H9 (cell line): Measurements from ENCODE around the gene TP53TG5. TPM values are rescaled to one million over a fixed set of nuclear protein-coding genes. Genes with fewer than 3 reads are reported as not detected.

ENCODE experiments used
- DNase-seq: peaks from one replicate; pipeline ENCODE4 v3.0.0-alpha.2; 2017
- H2AFZ ChIP-seq: one replicate; pipeline ENCODE4 v1.6.1; 2013; ENCODE audit warnings: mild to moderate bottlenecking, low read length, control low read depth, moderate library complexity
- H2AK5ac ChIP-seq: 2 replicates; pipeline ENCODE4 v1.6.1; 2013; ENCODE audit warnings: low read length, control low read depth, mixed read lengths; ENCODE audit not compliant: insufficient read length
- H2BK120ac ChIP-seq: one replicate; pipeline ENCODE4 v1.6.1; 2013; ENCODE audit warnings: low read depth, mild to moderate bottlenecking, low read length, control low read depth, inconsistent platforms; ENCODE audit not compliant: poor library complexity, severe bottlenecking
- H2BK12ac ChIP-seq: 2 replicates; pipeline ENCODE4 v1.6.1; 2013; ENCODE audit warnings: low read length, control low read depth, mixed read lengths, low read depth; ENCODE audit not compliant: insufficient read length
- H2BK15ac ChIP-seq: 2 replicates; pipeline ENCODE4 v1.6.1; 2013; ENCODE audit warnings: low read depth, low read length, control low read depth
- H2BK20ac ChIP-seq: one replicate; pipeline ENCODE4 v1.6.1; 2013; ENCODE audit warnings: low read depth, mild to moderate bottlenecking, low read length, control low read depth, inconsistent platforms; ENCODE audit not compliant: poor library complexity, severe bottlenecking
- H2BK5ac ChIP-seq: 2 replicates; pipeline ENCODE4 v1.6.1; 2013; ENCODE audit warnings: low read length, control low read depth, mixed read lengths; ENCODE audit not compliant: insufficient read length
- H3K14ac ChIP-seq: 2 replicates; pipeline ENCODE4 v1.6.1; 2013; ENCODE audit warnings: low read length, control low read depth; ENCODE audit not compliant: insufficient read depth
- H3K18ac ChIP-seq: 2 replicates; pipeline ENCODE4 v1.6.1; 2013; ENCODE audit warnings: low read depth, mild to moderate bottlenecking, mixed read lengths, low read length, control low read depth; ENCODE audit not compliant: insufficient read length
- H3K23ac ChIP-seq: 2 replicates; pipeline ENCODE4 v1.6.1; 2013; ENCODE audit warnings: low read length, control low read depth, mixed read lengths, low read depth; ENCODE audit not compliant: insufficient read length
- H3K23me2 ChIP-seq: 2 replicates; pipeline ENCODE4 v1.6.1; 2013; ENCODE audit warnings: low read depth, mild to moderate bottlenecking, mixed read lengths, low read length, control low read depth; ENCODE audit not compliant: insufficient read length, poor library complexity, severe bottlenecking
- H3K27ac ChIP-seq: 2 replicates; pipeline ENCODE4 v1.5.1; 2013; ENCODE audit warnings: low read length, control low read depth, mixed read lengths, low read depth; ENCODE audit not compliant: insufficient read length
- H3K27me3 ChIP-seq: 2 replicates; pipeline ENCODE4 v1.6.1; 2013; ENCODE audit warnings: low read length, control low read depth, inconsistent platforms; ENCODE audit not compliant: insufficient read depth
- H3K4ac ChIP-seq: 2 replicates; pipeline ENCODE4 v1.6.1; 2013; ENCODE audit warnings: low read depth, mild to moderate bottlenecking, control low read depth, inconsistent platforms, low read length, moderate library complexity
- H3K4me1 ChIP-seq: 2 replicates; pipeline ENCODE4 v1.6.1; 2013; ENCODE audit warnings: low read length, control low read depth, inconsistent platforms; ENCODE audit not compliant: insufficient read depth
- H3K4me2 ChIP-seq: 2 replicates; pipeline ENCODE4 v1.6.1; 2013; ENCODE audit warnings: low read length, control low read depth, mixed read lengths; ENCODE audit not compliant: insufficient read length, insufficient read depth
- H3K56ac ChIP-seq: 2 replicates; pipeline ENCODE4 v1.6.1; 2013; ENCODE audit warnings: low read depth, mild to moderate bottlenecking, mixed read lengths, low read length, control low read depth; ENCODE audit not compliant: insufficient read length
- H3K79me1 ChIP-seq: 2 replicates; pipeline ENCODE4 v1.6.1; 2013; ENCODE audit warnings: low read depth, mild to moderate bottlenecking, moderate library complexity, low read length, control low read depth, inconsistent platforms; ENCODE audit not compliant: insufficient read depth, poor library complexity, severe bottlenecking
- H3K79me2 ChIP-seq: 2 replicates; pipeline ENCODE4 v1.6.1; 2013; ENCODE audit warnings: low read length, control low read depth, inconsistent platforms; ENCODE audit not compliant: insufficient read depth
- H3K9ac ChIP-seq: 2 replicates; pipeline ENCODE4 v1.6.1; 2013; ENCODE audit warnings: low read length, control low read depth, mixed read lengths; ENCODE audit not compliant: insufficient read length; ENCODE audit errors: extremely low read depth
- H3K9me3 ChIP-seq: one replicate; pipeline ENCODE4 v1.6.1; 2013; ENCODE audit warnings: low read depth, low read length, inconsistent platforms; ENCODE audit not compliant: control insufficient read depth
- H3T11ph ChIP-seq: one replicate; pipeline ENCODE4 v1.6.1; 2013; ENCODE audit warnings: mild to moderate bottlenecking, low read length, control low read depth, inconsistent platforms
- H4K20me1 ChIP-seq: one replicate; pipeline ENCODE4 v1.6.1; 2013; ENCODE audit not compliant: control insufficient read depth, insufficient read length, insufficient read depth
- H4K5ac ChIP-seq: 2 replicates; pipeline ENCODE4 v1.6.1; 2013; ENCODE audit warnings: low read depth, mild to moderate bottlenecking, mixed read lengths, low read length, control low read depth; ENCODE audit not compliant: insufficient read length
- H4K8ac ChIP-seq: replicated peaks from 2 replicates; pipeline ENCODE4 v1.6.1; 2013; ENCODE audit warnings: low read length, control low read depth, mixed read lengths, low read depth; ENCODE audit not compliant: insufficient read length
- H4K91ac ChIP-seq: 2 replicates; pipeline ENCODE4 v1.6.1; 2013; ENCODE audit warnings: low read depth, mild to moderate bottlenecking, moderate library complexity, mixed read lengths, low read length, control low read depth; ENCODE audit not compliant: insufficient read length
- H3K27ac Mint-ChIP-seq, 3 experiments: 2 replicates in 2 of 3; 3 replicates in 1 of 3; pipeline ENCODE4 v1.8.0; 2020 to 2021; ENCODE audit warnings: mixed read lengths in 3 of 3, mild to moderate bottlenecking in 1 of 3, moderate library complexity in 1 of 3
- H3K27me3 Mint-ChIP-seq: 2 replicates; pipeline ENCODE4 v1.8.0; 2021; ENCODE audit warnings: low read depth, mild to moderate bottlenecking, moderate library complexity, mixed read lengths
- H3K36me3 Mint-ChIP-seq, 3 experiments: 2 replicates in 2 of 3; 3 replicates in 1 of 3; pipeline ENCODE4 v1.8.0; 2020 to 2021; ENCODE audit warnings: low read depth in 3 of 3, mixed read lengths in 3 of 3; ENCODE audit not compliant: insufficient read depth in 1 of 3
- H3K4me1 Mint-ChIP-seq, 2 experiments: 2 replicates each; pipeline ENCODE4 v1.8.0; 2020; ENCODE audit warnings: mixed read lengths in 2 of 2
- H3K4me3 Mint-ChIP-seq, 2 experiments: 2 replicates in 1 of 2; 3 replicates in 1 of 2; pipeline ENCODE4 v1.8.0; 2020 to 2021; ENCODE audit warnings: mild to moderate bottlenecking in 2 of 2, mixed read lengths in 2 of 2, moderate library complexity in 1 of 2
- H3K9me3 Mint-ChIP-seq, 2 experiments: 2 replicates in 1 of 2; 3 replicates in 1 of 2; pipeline ENCODE4 v1.8.0; 2020; ENCODE audit warnings: mild to moderate bottlenecking in 2 of 2, mixed read lengths in 2 of 2, moderate library complexity in 1 of 2
- CTCF ChIP-seq: fragments of 200-600 bp; sonication (generic); conservative IDR thresholded peaks from 3 replicates; pipeline ENCODE4 v1.8.0; 2021; ENCODE audit warnings: antibody characterized with exemption, mild to moderate bottlenecking
- WGBS: extraction: QIAGEN DNeasy Blood & Tissue Kit; methylation state at CpG from one replicate; pipeline ENCODE4 v1.1.7; 2013; ENCODE audit warnings: missing lambda C conversion rate, low lambda C conversion rate, mixed read lengths; ENCODE audit not compliant: insufficient read length; ENCODE audit errors: extremely low coverage; 5-methylcytosine and 5-hydroxymethylcytosine counted together
- total RNA-seq: library from RNA; stranded (reverse); gene quantifications from 2 replicates; pipeline ENCODE4 v1.2.1, GENCODE V29; 2021

The TP53TG5 gene
- total RNA-seq, 1 experiment from 2014 or later: not detected

- H3K9me3 ChIP-seq: no peaks in the 10 kb centered on the region
- H4K91ac ChIP-seq: no peak overlapping the region
- no peaks in the 10 kb centered on the region for H4K20me1 ChIP-seq
- peaks cover 35 to 41% of the 10 kb centered on the region in 2 experiments for H3K4me1 Mint-ChIP-seq
- H2BK20ac ChIP-seq: no peak overlapping the region
- no peak overlapping the region for H3K27ac ChIP-seq
- no peak overlapping the region for H3K23ac ChIP-seq
- H3K79me2 ChIP-seq: no peaks in the 10 kb centered on the region; the same call in 1 of the 2 replicates
- H2BK12ac ChIP-seq: no peak overlapping the region
- H2BK5ac ChIP-seq: no peak overlapping the region
- H3K27me3 Mint-ChIP-seq: no peaks in the 10 kb centered on the region
- peaks cover 6% of the 10 kb centered on the region; the same call in 1 of the 2 replicates for H3K4me1 ChIP-seq
- H3T11ph ChIP-seq: no peak overlapping the region
- peaks cover 2% of the 10 kb centered on the region for H3K79me1 ChIP-seq
- no peaks in the 10 kb centered on the region for H3K27me3 ChIP-seq
- H2BK15ac ChIP-seq: no peak overlapping the region
- no peaks in the 10 kb centered on the region for H3K36me3 Mint-ChIP-seq
- no peak overlapping the region for H2AK5ac ChIP-seq
- no peak overlapping the region for H2AFZ ChIP-seq
- H3K9me3 Mint-ChIP-seq: no peaks in the 10 kb centered on the region
- H3K4ac ChIP-seq: no peak overlapping the region
- no peak overlapping the region for H3K4me3 Mint-ChIP-seq
- H3K18ac ChIP-seq: no peak overlapping the region
- H4K8ac ChIP-seq: no peak overlapping the region
- H3K23me2 ChIP-seq: peaks cover 9% of the 10 kb centered on the region
- no peak overlapping the region for H3K56ac ChIP-seq
- H3K27ac Mint-ChIP-seq: no peak overlapping the region; a peak in 1 of 7 replicates
- H4K5ac ChIP-seq: no peak overlapping the region
- H3K9ac ChIP-seq: no peak overlapping the region
- no peak overlapping the region for H3K14ac ChIP-seq
- no peak for DNase-seq
- TF ChIP-seq CTCF: no peak
- WGBS: no CpG with 5 or more reads among the region's 9 CpGs
- no peak overlapping the region for H3K4me2 ChIP-seq
- no peak overlapping the region for H2BK120ac ChIP-seq
Measured at GRCh38 chr20:45359406-45360148, 18.5 kb downstream of the TP53TG5 start.
